Renal cortical epithelial cell (primary cell): ENCODE data around the gene PLCD3. TPM values are rescaled to one million over a fixed set of nuclear protein-coding genes. Genes with fewer than 3 reads are reported as not detected.

ENCODE experiments used
- DNase-seq: peaks from one replicate; pipeline ENCODE4 v3.0.0-alpha.2; 2011; ENCODE audit warnings: low read depth
- total RNA-seq: library from RNA; depleted of rRNA; stranded (reverse); fragments of >200 nt; gene quantifications from 2 replicates; pipeline ENCODE4 v1.2.3, GENCODE V29; 2014

The PLCD3 gene
- 26.9 and 98.1 TPM in 2 replicates for total RNA-seq

DNA sequence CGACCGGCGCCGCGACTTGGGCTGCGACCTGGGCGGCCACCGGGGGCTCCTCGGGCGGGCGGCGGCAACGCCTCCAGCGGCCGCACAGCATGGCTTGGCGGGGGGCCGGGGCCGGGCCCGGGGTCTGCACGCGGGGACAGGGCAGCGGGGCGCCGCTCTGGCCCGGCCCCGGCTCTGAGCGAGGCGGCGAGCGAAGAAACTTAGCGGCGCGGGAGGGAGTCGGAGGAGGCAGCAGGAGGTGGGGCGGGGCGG, at the start of gene PLCD3:
TSS of gene PLCD3 (minus strand) at position 196 of the 252 bp plus-strand sequence. CDS start at position 91, 105 bp downstream.
- no peak for DNase-seq

- no peak for DNase-seq
These were observed 45.2 kb upstream of the PLCD3 start for GRCh38 chr17:45177563-45177962.

DNA sequence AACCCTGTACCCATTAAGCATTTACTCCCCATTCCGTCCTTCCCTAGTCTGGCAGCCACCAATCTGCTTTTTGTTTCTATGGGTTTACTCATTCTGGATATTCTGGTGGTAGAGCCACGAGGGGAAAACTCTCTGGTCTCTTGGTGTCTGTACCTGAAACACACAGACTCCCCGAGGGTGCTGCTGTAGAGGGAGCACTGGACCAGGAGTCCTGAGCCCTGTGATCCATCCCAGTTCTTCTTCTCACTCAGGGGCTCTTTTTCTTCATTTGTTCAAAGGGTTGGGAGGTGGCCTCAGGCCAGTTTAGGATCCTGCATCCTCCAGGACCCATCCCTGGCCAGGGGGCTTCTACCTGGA, 43.4 kb upstream of the PLCD3 start:
- DNase-seq: no peak

- peak; percentile 95 for DNase-seq
These were observed 40.4 kb upstream of the PLCD3 start for GRCh38 chr17:45172541-45173286.

DNA sequence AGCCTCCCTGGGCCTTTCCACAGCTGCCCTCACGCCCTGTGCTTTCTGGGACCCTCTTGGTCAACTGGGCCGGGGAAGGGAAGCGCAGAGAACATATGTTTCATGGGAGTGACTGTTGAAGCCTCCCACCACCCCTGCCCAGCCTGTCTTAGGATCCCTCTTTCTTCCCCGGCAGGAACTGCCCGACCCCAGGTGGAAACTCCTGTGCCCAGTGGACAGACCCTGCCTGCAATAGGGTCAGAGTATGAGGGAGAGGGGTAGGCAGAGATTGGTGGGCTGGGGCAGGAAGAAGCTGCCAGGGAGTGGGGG, 39.9 kb upstream of the PLCD3 start:
- no peak for DNase-seq

DNA sequence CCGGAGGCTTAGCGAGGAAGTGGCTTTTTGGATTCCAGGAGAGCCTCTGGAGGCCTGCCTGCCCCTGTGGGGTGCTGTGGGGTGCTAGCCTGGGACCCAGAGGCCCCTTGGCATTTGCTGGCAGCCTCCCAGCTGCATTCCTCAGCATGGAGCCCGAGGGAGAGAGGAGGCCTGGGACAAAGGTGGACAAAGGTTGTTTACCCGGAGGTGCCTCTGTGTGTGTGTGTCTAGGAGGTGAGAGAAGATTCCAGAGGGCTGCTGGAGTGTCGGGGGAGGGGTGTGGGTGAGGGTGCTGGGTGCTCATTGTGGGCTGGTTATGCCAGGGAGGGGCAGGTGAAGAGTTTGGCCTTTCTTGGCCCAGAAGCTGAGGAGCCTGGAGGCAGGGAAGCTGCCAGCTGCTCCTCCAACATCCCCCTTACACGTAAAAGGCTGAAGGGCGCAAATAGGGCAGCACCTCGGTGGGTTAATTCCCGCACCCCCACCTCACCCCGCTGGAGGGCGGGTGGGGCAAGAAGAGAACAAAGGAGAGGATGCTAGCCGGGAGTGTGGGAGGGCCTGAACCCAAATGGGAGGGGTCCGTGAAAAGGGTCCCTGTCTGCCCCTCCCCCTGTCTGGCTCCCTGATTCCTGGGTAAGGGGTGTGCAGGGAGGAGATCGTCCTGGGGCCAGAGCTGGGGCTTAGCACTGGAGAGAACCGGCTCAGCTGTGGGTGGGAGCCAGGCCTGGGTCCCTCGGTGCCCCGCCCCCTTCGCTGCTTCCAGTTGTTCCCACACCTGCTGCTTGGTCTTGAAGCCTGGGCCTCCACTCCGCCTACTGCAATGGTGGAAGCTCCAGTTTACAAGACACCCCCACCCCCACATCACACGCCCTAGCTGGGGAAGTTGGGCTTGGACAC, 39.3 kb upstream of the PLCD3 start:
- peak; percentile 84 for DNase-seq

DNA sequence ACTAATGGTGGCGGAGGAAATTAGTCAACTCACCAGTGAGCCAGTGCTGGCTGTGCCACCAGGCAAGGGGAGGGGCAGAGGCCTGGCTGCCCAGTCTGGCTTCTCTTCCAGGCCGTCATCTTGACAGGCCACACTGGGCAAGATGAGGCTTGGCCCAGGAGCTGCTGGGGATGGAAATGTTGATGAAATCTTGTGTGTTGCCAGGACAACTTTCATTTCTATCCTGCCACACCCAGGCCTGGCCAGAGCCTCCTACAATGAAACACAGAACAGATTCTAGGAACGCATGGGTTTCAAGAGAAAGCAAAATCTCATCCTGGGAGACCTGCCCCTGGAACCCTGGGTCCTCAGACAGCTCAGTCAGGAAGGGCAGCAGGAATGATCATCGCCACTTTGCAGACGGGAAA, 38.6 kb upstream of the PLCD3 start:
- DNase-seq: peak; percentile 90

DNA sequence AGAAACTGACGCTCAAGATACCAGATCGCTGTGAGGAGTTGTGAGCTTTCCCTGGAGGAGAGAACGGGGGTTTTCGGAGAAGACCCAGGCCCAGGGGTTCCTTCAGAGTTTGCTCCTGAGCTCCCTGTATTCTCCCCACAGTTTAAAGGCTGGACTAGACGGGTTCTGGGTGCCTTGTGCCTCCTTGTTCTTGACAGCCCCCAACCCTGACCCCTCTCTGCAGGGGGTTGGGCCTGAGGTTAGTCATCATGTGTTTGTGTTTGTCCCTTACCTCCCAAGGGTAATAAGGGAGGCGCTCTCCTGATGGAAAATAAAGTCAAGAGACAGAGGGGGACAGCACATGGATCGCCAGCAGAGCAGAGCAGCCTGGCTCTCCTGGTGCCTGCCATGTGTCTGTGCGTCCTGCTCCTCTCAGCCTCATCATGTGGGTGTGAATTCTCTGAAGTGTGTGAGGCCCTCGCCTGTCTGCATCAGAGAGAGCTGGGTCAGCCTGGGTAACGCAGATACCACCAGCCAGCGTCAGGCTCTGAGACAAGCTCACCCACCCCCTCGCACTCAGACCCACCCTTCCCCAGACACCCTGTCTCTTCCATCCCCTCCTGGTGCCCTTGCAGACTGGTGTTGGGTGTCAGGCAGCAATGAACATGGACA, 38.1 kb upstream of the PLCD3 start:
- no peak for DNase-seq

- no peak for DNase-seq
These were observed 36.9 kb upstream of the PLCD3 start for GRCh38 chr17:45168991-45169752.

- no peak for DNase-seq
These were observed 32.5 kb upstream of the PLCD3 start for GRCh38 chr17:45164734-45165269.

GRCh38 chr17:45162025-45162687, 29.8 kb upstream of the PLCD3 start:
- no peak for DNase-seq

- peak; percentile 99 for DNase-seq
These were observed 29.1 kb upstream of the PLCD3 start, which contains the start of gene HEXIM2 for GRCh38 chr17:45161288-45162024. TSS of gene HEXIM2 (plus strand) at chr17:45161875. CDS start at chr17:45162794, 919 bp downstream.

GRCh38 chr17:45160447-45161287, 28.4 kb upstream of the PLCD3 start:
- peak; percentile 46 for DNase-seq

- no peak for DNase-seq
These were observed 23.9 kb upstream of the PLCD3 start for GRCh38 chr17:45156242-45156641.

GRCh38 chr17:45155483-45155882, 23.2 kb upstream of the PLCD3 start:
- DNase-seq: no peak

- DNase-seq: no peak
These were observed 22.7 kb upstream of the PLCD3 start for GRCh38 chr17:45155029-45155428.

- no peak for DNase-seq
These were observed 18.8 kb upstream of the PLCD3 start for GRCh38 chr17:45150911-45151809.
